ENCODE measurements around the gene KDR.

KDR gene

GRCh38 chr4:55124322-55125076 lies 896 bp downstream of the KDR start:
- Histone ChIP-seq H3K36me3 (ENCODE audit: control insufficient read depth in 2 of 2, insufficient read depth in 2 of 2, low read length in 2 of 2) (no peaks in the 10 kb centered on the region), H3K27ac (ENCODE audit: low read length) (no peak overlapping the region), H3K9me3 (ENCODE audit: control insufficient read depth in 2 of 2, low read length in 2 of 2) (no peaks in the 10 kb centered on the region), H3K27me3 (ENCODE audit: control insufficient read depth in 1 of 2, insufficient read depth in 2 of 2, low read length in 2 of 2) (peaks cover 8 to 19% of the 10 kb centered on the region in 2 donors), H3K4me3 (ENCODE audit: low read length in 2 of 2) (peak overlapping the region; percentile 22 to 61), H3K4me1 (ENCODE audit: control insufficient read depth, insufficient read depth, low read length) (peaks cover 6% of the 10 kb centered on the region), H3K9ac (ENCODE audit: low read length in 2 of 2) (no peak overlapping the region)

GRCh38 chr4:55123791-55124190 lies 1.6 kb downstream of the KDR start:
- H3K9ac ChIP-seq (ENCODE audit: low read length in 2 of 2) = no peak overlapping the region
- no peaks in the 10 kb centered on the region for H3K36me3 ChIP-seq (ENCODE audit: control insufficient read depth in 2 of 2, insufficient read depth in 2 of 2, low read length in 2 of 2)
- H3K4me3 ChIP-seq (ENCODE audit: low read length in 2 of 2) = no peak overlapping the region
- no peak overlapping the region for H3K27ac ChIP-seq (ENCODE audit: low read length)
- peaks cover 6% of the 10 kb centered on the region for H3K4me1 ChIP-seq (ENCODE audit: control insufficient read depth, insufficient read depth, low read length)
- H3K27me3 ChIP-seq (ENCODE audit: control insufficient read depth in 1 of 2, insufficient read depth in 2 of 2, low read length in 2 of 2) = peaks cover 8 to 19% of the 10 kb centered on the region in 2 donors
- no peaks in the 10 kb centered on the region for H3K9me3 ChIP-seq (ENCODE audit: control insufficient read depth in 2 of 2, low read length in 2 of 2)

GRCh38 chr4:55122235-55122634 lies 3.2 kb downstream of the KDR start:
- Histone ChIP-seq H3K4me1 (ENCODE audit: control insufficient read depth, insufficient read depth, low read length) (peaks cover 6% of the 10 kb centered on the region), H3K9me3 (ENCODE audit: control insufficient read depth in 2 of 2, low read length in 2 of 2) (no peaks in the 10 kb centered on the region), H3K4me3 (ENCODE audit: low read length in 2 of 2) (no peak overlapping the region), H3K36me3 (ENCODE audit: control insufficient read depth in 2 of 2, insufficient read depth in 2 of 2, low read length in 2 of 2) (no peaks in the 10 kb centered on the region), H3K27ac (ENCODE audit: low read length) (no peak overlapping the region), H3K9ac (ENCODE audit: low read length in 2 of 2) (no peak overlapping the region), H3K27me3 (ENCODE audit: control insufficient read depth in 1 of 2, insufficient read depth in 2 of 2, low read length in 2 of 2) (peaks cover 8 to 16% of the 10 kb centered on the region in 2 donors)

GRCh38 chr4:55121246-55121645 lies 4.1 kb downstream of the KDR start:
- Histone ChIP-seq H3K9me3 (ENCODE audit: control insufficient read depth in 2 of 2, low read length in 2 of 2) (no peaks in the 10 kb centered on the region), H3K36me3 (ENCODE audit: control insufficient read depth in 2 of 2, insufficient read depth in 2 of 2, low read length in 2 of 2) (no peaks in the 10 kb centered on the region), H3K27ac (ENCODE audit: low read length) (no peak overlapping the region), H3K4me3 (ENCODE audit: low read length in 2 of 2) (no peak overlapping the region), H3K4me1 (ENCODE audit: control insufficient read depth, insufficient read depth, low read length) (peaks cover 6% of the 10 kb centered on the region), H3K9ac (ENCODE audit: low read length in 2 of 2) (no peak overlapping the region), H3K27me3 (ENCODE audit: control insufficient read depth in 1 of 2, insufficient read depth in 2 of 2, low read length in 2 of 2) (peaks cover 8 to 13% of the 10 kb centered on the region in 2 donors)

GRCh38 chr4:55118397-55118796 lies 7.0 kb downstream of the KDR start:
- no peaks in the 10 kb centered on the region for H3K4me1 ChIP-seq (ENCODE audit: control insufficient read depth, insufficient read depth, low read length)
- H3K4me3 ChIP-seq (ENCODE audit: low read length in 2 of 2) = no peak overlapping the region
- no peaks in the 10 kb centered on the region for H3K9me3 ChIP-seq (ENCODE audit: control insufficient read depth in 2 of 2, low read length in 2 of 2)
- H3K27me3 ChIP-seq (ENCODE audit: control insufficient read depth in 1 of 2, insufficient read depth in 2 of 2, low read length in 2 of 2) = no peaks in the 10 kb centered on the region
- H3K27ac ChIP-seq (ENCODE audit: low read length) = no peak overlapping the region
- no peak overlapping the region for H3K9ac ChIP-seq (ENCODE audit: low read length in 2 of 2)
- H3K36me3 ChIP-seq (ENCODE audit: control insufficient read depth in 2 of 2, insufficient read depth in 2 of 2, low read length in 2 of 2) = no peaks in the 10 kb centered on the region

GRCh38 chr4:55117511-55117910 lies 7.9 kb downstream of the KDR start:
- H3K27ac ChIP-seq (ENCODE audit: low read length) = no peak overlapping the region

GRCh38 chr4:55116450-55116849 lies 8.9 kb downstream of the KDR start:
- no peaks in the 10 kb centered on the region for H3K4me1 ChIP-seq (ENCODE audit: control insufficient read depth, insufficient read depth, low read length)
- H3K9me3 ChIP-seq (ENCODE audit: control insufficient read depth in 2 of 2, low read length in 2 of 2) = no peaks in the 10 kb centered on the region
- no peaks in the 10 kb centered on the region for H3K36me3 ChIP-seq (ENCODE audit: control insufficient read depth in 2 of 2, insufficient read depth in 2 of 2, low read length in 2 of 2)
- no peak overlapping the region for H3K9ac ChIP-seq (ENCODE audit: low read length in 2 of 2)
- no peak overlapping the region for H3K4me3 ChIP-seq (ENCODE audit: low read length in 2 of 2)
- H3K27ac ChIP-seq (ENCODE audit: low read length) = no peak overlapping the region
- no peaks in the 10 kb centered on the region for H3K27me3 ChIP-seq (ENCODE audit: control insufficient read depth in 1 of 2, insufficient read depth in 2 of 2, low read length in 2 of 2)

More at GRCh38 chr4:55117511-55117910, 7.9 kb downstream of the KDR start:
- no peaks in the 10 kb centered on the region for H3K9me3 ChIP-seq (ENCODE audit: control insufficient read depth in 2 of 2, low read length in 2 of 2)
- no peak overlapping the region for H3K9ac ChIP-seq (ENCODE audit: low read length in 2 of 2)
- H3K27me3 ChIP-seq (ENCODE audit: control insufficient read depth in 1 of 2, insufficient read depth in 2 of 2, low read length in 2 of 2) = no peaks in the 10 kb centered on the region
- no peak overlapping the region for H3K4me3 ChIP-seq (ENCODE audit: low read length in 2 of 2)
- H3K36me3 ChIP-seq (ENCODE audit: control insufficient read depth in 2 of 2, insufficient read depth in 2 of 2, low read length in 2 of 2) = no peaks in the 10 kb centered on the region
- no peaks in the 10 kb centered on the region for H3K4me1 ChIP-seq (ENCODE audit: control insufficient read depth, insufficient read depth, low read length)

GRCh38 chr4:55111601-55112000 lies 13.8 kb downstream of the KDR start:
- Histone ChIP-seq H3K4me1 (ENCODE audit: control insufficient read depth, insufficient read depth, low read length) (no peaks in the 10 kb centered on the region), H3K27me3 (ENCODE audit: control insufficient read depth in 1 of 2, insufficient read depth in 2 of 2, low read length in 2 of 2) (no peaks in the 10 kb centered on the region)

GRCh38 chr4:55110131-55110530 lies 15.3 kb downstream of the KDR start:
- Histone ChIP-seq H3K4me1 (ENCODE audit: control insufficient read depth, insufficient read depth, low read length) (no peaks in the 10 kb centered on the region), H3K36me3 (ENCODE audit: control insufficient read depth in 2 of 2, insufficient read depth in 2 of 2, low read length in 2 of 2) (no peaks in the 10 kb centered on the region), H3K27me3 (ENCODE audit: control insufficient read depth in 1 of 2, insufficient read depth in 2 of 2, low read length in 2 of 2) (no peaks in the 10 kb centered on the region), H3K9me3 (ENCODE audit: control insufficient read depth in 2 of 2, low read length in 2 of 2) (peaks cover 0 to 2% of the 10 kb centered on the region in 2 donors), H3K4me3 (ENCODE audit: low read length in 2 of 2) (no peak overlapping the region), H3K27ac (ENCODE audit: low read length) (no peak overlapping the region), H3K9ac (ENCODE audit: low read length in 2 of 2) (no peak overlapping the region)

More at GRCh38 chr4:55111601-55112000, 13.8 kb downstream of the KDR start:
- Histone ChIP-seq H3K9ac (ENCODE audit: low read length in 2 of 2) (no peak overlapping the region), H3K9me3 (ENCODE audit: control insufficient read depth in 2 of 2, low read length in 2 of 2) (peaks cover 0 to 2% of the 10 kb centered on the region in 2 donors), H3K27ac (ENCODE audit: low read length) (no peak overlapping the region), H3K4me3 (ENCODE audit: low read length in 2 of 2) (no peak overlapping the region), H3K36me3 (ENCODE audit: control insufficient read depth in 2 of 2, insufficient read depth in 2 of 2, low read length in 2 of 2) (no peaks in the 10 kb centered on the region)

GRCh38 chr4:55107054-55107453 lies 18.3 kb downstream of the KDR start:
- Histone ChIP-seq H3K27ac (ENCODE audit: low read length) (no peak overlapping the region), H3K4me3 (ENCODE audit: low read length in 2 of 2) (no peak overlapping the region)

GRCh38 chr4:55103224-55103623 lies 22.2 kb downstream of the KDR start:
- Histone ChIP-seq H3K9ac (ENCODE audit: low read length in 2 of 2) (no peak overlapping the region), H3K27me3 (ENCODE audit: control insufficient read depth in 1 of 2, insufficient read depth in 2 of 2, low read length in 2 of 2) (no peaks in the 10 kb centered on the region), H3K9me3 (ENCODE audit: control insufficient read depth in 2 of 2, low read length in 2 of 2) (peaks cover 0 to 2% of the 10 kb centered on the region in 2 donors), H3K4me1 (ENCODE audit: control insufficient read depth, insufficient read depth, low read length) (no peaks in the 10 kb centered on the region), H3K36me3 (ENCODE audit: control insufficient read depth in 2 of 2, insufficient read depth in 2 of 2, low read length in 2 of 2) (no peaks in the 10 kb centered on the region), H3K4me3 (ENCODE audit: low read length in 2 of 2) (no peak overlapping the region), H3K27ac (ENCODE audit: low read length) (no peak overlapping the region)

More at GRCh38 chr4:55107054-55107453, 18.3 kb downstream of the KDR start:
- Histone ChIP-seq H3K27me3 (ENCODE audit: control insufficient read depth in 1 of 2, insufficient read depth in 2 of 2, low read length in 2 of 2) (no peaks in the 10 kb centered on the region), H3K9me3 (ENCODE audit: control insufficient read depth in 2 of 2, low read length in 2 of 2) (peaks cover 0 to 2% of the 10 kb centered on the region in 2 donors), H3K4me1 (ENCODE audit: control insufficient read depth, insufficient read depth, low read length) (no peaks in the 10 kb centered on the region), H3K36me3 (ENCODE audit: control insufficient read depth in 2 of 2, insufficient read depth in 2 of 2, low read length in 2 of 2) (no peaks in the 10 kb centered on the region), H3K9ac (ENCODE audit: low read length in 2 of 2) (no peak overlapping the region)

All from stomach smooth muscle (tissue), 2 donors.